Omental fat pad (tissue), 4 donors: ENCODE data around the gene CYP27A1. TPM values are rescaled to one million over a fixed set of nuclear protein-coding genes. Genes with fewer than 3 reads are reported as not detected.

Experiments
- ATAC-seq: fragments of 150-250 bp; one replicate; pipeline ENCODE4 v1.9.1; 2016; ENCODE audit warnings: mild to moderate bottlenecking, moderate library complexity; ENCODE audit not compliant: low FRiP score
- DNase-seq: peaks from one replicate; pipeline ENCODE4 v3.0.0-alpha.2; 2019; ENCODE audit warnings: low spot score
- CTCF ChIP-seq, 3 donors: fragments of 450-650 bp; IDR thresholded peaks; one replicate each; pipeline ENCODE4 v1.5.1; 2016 to 2017; ENCODE audit warnings: antibody characterized with exemption in 3 of 3, mild to moderate bottlenecking in 3 of 3, moderate library complexity in 2 of 3
- total RNA-seq, 4 donors: library from RNA; depleted of rRNA; stranded (reverse); fragments of >200 nt; gene quantifications; one replicate each; pipeline ENCODE4 v1.1.0, GENCODE V29; 2016

CYP27A1 gene
- total RNA-seq, 4 donors from 2014 or later = 22.6 to 89.0 (median 35.9) TPM

- no peak for DNase-seq
Observed at GRCh38 chr2:218823196-218823855, 41.4 kb downstream of the CYP27A1 start.

GRCh38 chr2:218824004-218824403, 42.1 kb downstream of the CYP27A1 start:
- no peak for TF ChIP-seq CTCF (IDR thresholded peaks at IDR 0.05)
- ATAC-seq = no peak
- no peak for DNase-seq

More at GRCh38 chr2:218823196-218823855, 41.4 kb downstream of the CYP27A1 start:
- no peak for TF ChIP-seq CTCF (IDR thresholded peaks at IDR 0.05)
- ATAC-seq = no peak

- TF ChIP-seq CTCF (IDR thresholded peaks at IDR 0.05) = no peak
- ATAC-seq (no peak), DNase-seq (no peak)
Observed at GRCh38 chr2:218826791-218827190, 44.8 kb downstream of the CYP27A1 start.

GRCh38 chr2:218827701-218828476, 45.9 kb downstream of the CYP27A1 start:
- ATAC-seq = no peak
- DNase-seq = no peak
- TF ChIP-seq CTCF (IDR thresholded peaks at IDR 0.05) = no peak

GRCh38 chr2:218828477-218828778, 46.5 kb downstream of the CYP27A1 start:
- DNase-seq = no peak
- no peak for ATAC-seq
- TF ChIP-seq CTCF (IDR thresholded peaks at IDR 0.05) = no peak

- DNase-seq (no peak), ATAC-seq (no peak)
- no peak for TF ChIP-seq CTCF (IDR thresholded peaks at IDR 0.05)
Observed at GRCh38 chr2:218829868-218830451, 48.0 kb downstream of the CYP27A1 start.
